HG03565 (cell line): ENCODE data around the gene FAM209A.
"Not testable (repeated sequence)": the region's sequence is repeated elsewhere in the genome, so short reads cannot be mapped to it uniquely, and the experiment has no call there.

Experiments used
- ATAC-seq: cut with Tn5 transposase; IDR thresholded peaks from one replicate; pipeline ENCODE4 v1.9.1; 2021; ENCODE audit warnings: mild to moderate bottlenecking, moderate library complexity; ENCODE audit not compliant: unreplicated experiment

Gene FAM209A

DNA sequence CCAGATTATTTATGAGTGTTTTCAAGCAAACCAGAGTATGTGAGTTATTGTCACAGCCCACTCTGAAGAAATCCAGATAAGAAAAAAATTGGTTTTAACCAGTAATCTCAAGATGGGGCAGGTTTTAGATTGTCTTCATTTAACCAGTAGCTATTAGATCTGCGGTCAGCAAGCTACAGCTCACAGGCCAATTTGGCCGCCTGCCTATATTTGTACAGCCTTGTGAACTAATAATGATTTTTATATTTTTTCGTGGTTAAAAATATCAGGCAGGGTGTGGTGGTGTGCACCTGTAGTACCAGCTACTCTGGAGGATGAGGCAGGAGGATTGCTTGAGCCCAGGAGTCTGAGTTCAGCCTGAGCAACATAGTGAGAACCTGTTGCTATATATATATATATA is 13.5 kb downstream of the FAM209A start:
- no peak for ATAC-seq

DNA sequence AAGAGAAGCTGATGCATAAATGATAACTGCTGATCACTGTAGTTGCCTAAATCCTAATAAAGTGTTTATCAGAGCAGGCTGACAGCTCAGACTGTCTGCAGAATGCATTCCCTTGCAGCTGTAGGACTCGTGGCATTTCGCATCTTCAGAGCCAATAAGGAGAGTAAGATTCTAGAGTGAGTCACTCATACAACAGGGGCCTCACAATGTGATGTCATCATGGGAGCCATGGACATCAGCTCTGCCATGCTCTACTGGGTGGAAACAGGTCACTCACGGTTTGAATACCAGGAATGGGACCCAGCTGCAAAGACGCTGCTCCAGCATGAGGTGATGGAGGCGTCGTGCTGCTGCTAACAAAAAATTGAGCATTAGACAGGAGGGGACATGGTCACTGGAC is 15.9 kb downstream of the FAM209A start:
- no peak for ATAC-seq

DNA sequence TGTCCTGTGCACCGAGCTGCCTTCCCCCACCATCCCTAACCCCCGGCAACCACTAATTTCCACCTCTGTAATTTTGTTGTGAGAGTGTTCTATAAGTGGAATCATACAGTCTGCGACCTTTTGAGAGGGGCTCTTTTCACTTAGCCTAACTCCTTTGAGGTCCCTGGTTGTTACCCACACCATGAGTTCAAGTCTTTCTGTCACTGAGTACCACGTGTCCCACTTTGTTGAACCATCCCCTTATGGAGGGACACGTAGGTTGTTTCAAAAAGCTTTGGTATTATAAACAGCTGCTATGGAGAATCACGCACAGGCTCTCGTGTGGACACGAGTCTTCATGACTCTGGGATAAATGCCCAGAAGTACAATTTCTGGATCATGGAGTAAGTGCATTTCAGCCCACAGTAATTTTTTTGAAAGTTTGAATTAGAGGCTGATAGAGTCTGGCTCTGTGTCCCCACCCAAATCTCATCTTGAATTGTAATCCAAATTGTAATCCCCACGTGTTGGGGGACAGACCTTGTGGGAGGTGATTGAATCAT is 18.0 kb downstream of the FAM209A start:
- no peak for ATAC-seq

DNA sequence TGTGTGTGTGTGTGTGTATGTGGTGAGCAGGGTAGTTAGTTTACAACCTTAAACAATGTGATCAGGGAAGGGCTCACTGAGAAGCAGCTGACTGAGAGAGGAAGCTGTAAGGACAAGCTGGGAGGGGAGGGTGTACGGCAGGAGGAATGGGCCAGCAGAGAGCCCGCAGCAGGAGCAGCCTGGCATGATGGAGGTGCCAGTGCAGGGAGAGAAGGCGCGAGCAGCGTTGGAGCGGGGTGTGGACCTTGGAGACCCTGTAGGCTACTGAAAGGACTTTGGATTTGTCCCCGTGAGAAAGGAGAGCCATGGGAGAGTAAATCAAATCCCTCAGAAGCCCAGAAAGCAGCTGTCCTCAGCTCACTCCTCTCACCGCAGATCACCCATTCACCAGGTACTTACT is 27.0 kb downstream of the FAM209A start:
- no peak for ATAC-seq

DNA sequence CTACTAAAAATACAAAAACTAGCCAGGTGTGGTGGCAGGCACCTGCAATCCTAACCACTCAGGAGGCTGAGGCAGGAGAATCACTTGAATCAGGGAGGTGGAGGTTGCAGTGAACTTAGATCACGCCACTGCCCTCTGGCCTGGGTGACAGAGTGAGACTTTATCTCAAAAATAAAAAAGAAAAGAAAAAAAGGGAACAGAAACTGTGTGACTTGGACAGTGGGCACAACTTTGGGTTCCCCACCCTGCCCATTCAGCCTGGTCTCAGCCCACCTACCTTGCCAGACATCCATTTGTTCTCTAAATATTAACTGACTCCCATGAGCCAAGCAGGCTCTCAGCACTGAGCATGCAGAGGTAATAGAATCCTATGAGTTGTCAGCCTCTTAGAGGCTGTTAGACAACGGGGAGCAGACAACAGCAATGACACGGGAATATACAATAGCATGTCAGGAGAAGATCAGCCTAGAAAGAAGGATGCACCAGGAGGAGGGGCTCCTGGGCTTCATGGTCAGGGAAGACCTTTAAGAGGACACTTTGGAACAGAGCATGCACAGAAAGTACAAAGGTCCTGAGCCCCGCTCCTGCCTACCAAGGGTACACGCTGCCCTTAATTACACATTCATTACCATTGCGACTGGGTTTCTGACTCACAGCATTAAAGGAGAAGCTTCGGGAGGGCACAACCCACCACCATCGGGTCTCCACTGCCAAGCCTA is 28.5 kb downstream of the FAM209A start:
- ATAC-seq: no peak

DNA sequence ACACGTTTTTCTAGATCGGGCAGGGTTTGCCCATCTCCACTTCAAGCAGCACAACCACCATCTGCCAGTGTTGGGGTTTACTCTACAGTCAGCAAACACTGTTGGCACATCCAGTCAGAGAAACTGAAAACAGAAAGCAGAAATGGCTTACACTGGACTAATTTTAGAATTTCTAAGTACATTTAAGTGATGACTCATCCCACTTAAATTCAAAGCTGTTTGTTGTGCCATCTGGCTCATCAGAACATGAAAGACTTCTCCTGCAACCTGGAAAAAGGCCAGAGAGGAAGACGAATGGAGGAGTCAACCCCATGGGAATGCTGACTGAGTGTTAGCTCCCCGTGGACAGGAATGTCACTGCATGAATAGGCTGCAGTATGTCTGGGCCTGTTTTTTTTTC is 30.3 kb downstream of the FAM209A start:
- peak; percentile 91 for ATAC-seq

DNA sequence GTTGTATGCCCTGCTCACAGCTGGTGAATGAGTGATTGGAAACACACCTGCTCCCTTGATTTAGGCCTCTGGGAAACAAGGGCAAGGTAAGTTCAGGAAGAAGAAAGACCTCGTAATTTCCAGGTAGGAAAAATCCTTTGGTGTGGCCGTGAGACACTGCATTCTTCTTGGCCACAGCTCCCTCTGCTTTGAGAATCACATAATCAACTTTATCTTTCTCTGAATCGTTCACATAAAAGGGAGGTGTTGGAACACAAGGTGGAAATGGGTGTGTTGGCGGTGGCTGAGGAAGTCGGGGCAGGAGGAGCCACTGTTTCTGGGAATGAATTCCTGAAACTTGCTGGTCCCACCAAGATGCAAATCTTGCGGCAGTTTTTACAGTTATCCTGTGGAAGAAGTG is 34.4 kb downstream of the FAM209A start:
- no peak for ATAC-seq

DNA sequence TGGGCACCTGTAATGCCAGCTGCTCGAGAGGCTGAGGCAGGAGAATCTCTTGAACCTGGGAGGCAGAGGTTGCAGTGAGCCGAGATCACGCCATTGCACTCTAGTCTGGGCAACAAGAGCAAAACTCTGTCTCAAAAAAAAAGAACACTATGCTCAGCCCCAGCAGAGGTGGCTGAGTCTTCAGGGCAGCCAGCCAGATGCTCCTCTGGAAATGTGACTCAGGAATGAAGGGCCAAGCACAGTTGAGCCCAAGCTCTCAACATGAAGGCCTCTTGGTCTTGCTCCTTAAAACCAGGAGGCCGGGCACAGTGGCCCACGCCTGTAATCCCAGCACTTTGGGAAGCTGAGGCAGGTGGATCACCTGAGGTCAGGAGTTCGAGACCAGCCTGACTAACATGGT is 40.0 kb downstream of the FAM209A start:
- not testable (repeated sequence) for ATAC-seq

DNA sequence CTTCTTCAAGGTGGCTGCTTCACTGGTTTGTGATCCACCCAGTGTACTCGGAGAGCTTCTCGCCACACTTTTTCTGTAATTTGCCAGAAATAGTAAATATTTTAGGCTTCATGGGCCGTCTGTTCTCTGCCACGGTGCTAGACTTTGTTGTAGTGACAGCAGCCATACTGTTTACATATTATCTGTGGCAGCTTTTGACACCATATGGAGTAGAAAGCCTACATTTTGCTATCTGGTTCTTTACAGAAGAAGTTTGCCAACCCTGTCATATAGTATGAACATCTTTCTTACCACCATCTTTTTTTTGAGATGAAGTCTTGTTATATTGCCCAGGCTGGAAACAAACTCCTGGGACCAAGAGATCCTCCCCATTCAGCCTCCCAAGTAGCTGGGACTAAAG is 41.0 kb downstream of the FAM209A start:
- ATAC-seq: no peak

DNA sequence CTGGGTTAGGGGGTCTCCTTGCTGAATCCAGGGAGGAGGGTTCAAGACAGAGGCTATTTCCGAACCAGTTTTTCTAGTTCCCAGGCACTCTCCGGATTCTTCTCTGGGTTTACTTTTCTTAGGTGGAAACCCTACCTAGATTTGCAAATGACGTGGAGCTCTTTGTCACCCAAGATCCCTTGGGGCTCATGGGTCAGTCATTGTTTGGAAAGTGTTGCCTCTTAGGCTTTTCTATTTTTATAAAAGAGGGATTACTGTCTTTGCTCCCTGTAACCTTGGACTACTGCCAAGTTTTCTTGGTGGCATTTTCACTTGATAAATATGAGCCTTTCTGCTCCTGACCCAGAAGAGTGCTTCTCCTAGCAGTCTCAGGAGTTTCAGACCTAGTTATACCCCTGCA is 42.1 kb downstream of the FAM209A start:
- no peak for ATAC-seq

DNA sequence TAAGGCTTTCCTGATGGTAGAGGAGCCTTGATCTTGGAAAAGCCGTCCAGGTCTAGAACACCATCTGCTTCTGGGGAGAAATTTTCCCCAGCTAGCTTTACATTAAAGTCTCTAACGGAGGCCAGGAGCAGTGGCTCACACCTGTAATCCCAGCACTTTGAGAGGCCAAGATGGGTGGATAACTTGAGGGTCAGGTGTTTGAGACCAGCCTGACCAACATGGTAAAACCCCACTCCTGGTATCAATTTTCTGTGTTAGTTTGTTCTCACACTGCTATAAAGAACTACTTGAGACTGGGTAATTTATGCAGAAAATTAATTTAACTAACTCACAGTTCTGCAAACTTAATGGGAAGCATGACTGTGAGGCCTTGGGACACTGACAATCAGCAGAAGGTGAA is 46.3 kb downstream of the FAM209A start:
- ATAC-seq: no peak

DNA sequence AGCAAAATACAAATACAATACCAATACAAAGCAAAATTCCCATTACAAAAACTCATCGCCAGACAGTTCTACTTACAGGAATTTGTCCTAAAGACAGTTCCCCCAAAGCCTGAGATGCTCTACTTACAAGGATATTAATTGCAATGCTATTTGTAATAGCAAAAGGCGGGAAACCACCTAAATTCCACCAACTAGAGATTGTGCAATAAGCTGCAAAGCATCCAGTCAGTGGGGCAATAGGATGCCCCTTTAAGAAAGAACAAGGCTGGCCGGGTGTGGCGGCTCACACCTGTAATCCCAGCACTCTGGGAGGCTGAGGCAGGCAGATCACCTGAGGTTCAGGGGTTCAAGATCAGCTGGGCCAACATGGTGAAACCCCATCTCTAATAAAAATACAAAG is 47.6 kb downstream of the FAM209A start:
- no peak for ATAC-seq

DNA sequence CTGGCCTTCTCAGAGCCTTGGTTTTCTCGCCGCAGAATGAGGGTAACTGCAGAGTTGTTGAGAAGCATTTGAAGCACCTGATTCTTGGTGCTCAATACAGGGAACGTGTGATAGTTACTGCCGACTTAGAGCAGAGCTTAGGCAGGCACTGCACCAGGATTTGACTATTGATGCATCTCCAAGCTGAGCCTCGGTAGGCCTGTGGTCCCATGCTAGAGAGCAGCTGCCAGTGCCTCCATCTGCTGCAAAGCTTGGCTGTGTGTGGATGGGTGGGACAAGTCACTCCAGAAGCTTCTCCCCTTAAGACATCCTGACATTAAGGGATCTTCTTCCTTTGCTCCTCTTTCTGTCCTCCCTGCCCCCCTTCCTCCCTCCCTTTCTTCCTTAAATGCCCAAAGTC is 49.4 kb downstream of the FAM209A start:
- no peak for ATAC-seq

DNA sequence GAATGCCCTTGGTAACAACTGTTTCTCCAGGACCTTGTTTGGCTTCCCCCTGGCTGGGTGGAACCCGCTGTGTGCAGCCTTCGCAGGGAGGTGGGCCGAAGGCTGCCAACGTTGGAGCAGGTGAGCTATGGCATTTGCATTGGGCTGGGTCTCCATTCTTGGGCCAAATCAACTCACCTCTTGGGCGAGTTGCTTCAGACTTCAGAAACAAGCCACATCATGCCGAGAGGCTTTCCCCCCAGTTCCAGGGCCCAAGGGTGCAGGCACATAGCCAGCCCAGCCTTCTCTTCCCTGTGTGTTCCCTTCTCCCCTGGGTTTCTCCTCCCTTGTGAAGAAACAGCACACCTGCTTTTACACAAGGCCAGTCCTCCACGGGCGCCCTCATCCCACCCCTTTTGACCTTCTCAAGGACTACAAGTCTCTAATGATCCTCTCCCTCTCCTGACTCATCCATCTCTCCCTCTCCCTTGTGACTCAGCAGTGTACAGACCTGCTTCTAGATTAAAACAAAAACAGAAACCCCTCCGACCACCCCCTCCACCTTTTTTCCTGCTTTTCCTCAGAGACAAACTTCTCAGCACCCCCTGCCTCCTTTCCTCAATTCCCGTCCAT is 50.1 kb downstream of the FAM209A start:
- no peak for ATAC-seq

DNA sequence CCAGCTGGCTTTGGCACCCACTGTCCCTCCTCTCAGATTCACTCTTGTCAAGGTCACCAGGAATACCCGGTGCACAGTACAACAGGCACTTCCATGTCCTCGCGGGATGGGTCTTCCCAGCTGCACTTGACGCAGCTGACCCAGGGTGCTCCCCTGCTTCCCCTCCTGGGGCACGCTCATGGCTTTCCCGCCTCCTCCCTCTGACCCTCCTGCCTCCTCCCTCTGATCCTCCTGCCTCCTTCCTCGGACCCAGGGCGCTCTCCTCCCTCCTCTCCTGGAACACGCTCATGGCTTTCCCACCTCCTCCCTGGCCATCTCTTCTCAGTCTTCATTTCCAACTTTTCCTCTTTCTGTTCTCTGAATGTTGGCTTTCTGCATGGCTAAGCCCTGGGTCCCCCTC is 50.6 kb downstream of the FAM209A start:
- no peak for ATAC-seq
